ENCODE measurements around the gene PLIN5. TPM values are rescaled to one million over a fixed set of nuclear protein-coding genes. Genes with fewer than 3 reads are reported as not detected.

The PLIN5 gene
- total RNA-seq, 2 donors from 2014 or later, result 4.0 to 4.5 TPM

- TF ChIP-seq, protein P1, sequence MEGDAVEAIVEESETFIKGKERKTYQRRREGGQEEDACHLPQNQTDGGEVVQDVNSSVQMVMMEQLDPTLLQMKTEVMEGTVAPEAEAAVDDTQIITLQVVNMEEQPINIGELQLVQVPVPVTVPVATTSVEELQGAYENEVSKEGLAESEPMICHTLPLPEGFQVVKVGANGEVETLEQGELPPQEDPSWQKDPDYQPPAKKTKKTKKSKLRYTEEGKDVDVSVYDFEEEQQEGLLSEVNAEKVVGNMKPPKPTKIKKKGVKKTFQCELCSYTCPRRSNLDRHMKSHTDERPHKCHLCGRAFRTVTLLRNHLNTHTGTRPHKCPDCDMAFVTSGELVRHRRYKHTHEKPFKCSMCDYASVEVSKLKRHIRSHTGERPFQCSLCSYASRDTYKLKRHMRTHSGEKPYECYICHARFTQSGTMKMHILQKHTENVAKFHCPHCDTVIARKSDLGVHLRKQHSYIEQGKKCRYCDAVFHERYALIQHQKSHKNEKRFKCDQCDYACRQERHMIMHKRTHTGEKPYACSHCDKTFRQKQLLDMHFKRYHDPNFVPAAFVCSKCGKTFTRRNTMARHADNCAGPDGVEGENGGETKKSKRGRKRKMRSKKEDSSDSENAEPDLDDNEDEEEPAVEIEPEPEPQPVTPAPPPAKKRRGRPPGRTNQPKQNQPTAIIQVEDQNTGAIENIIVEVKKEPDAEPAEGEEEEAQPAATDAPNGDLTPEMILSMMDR (IDR thresholded peaks at IDR 0.05), result no peak
- H3K9me3 ChIP-seq, result no peaks in the 10 kb centered on the region
- DNase-seq (ENCODE audit: low spot score), result no peak
- H3K27me3 ChIP-seq (replicated peaks; ENCODE audit: insufficient read depth), result no peaks in the 10 kb centered on the region
- H3K36me3 ChIP-seq, result peaks cover 12% of the 10 kb centered on the region
- no peaks in the 10 kb centered on the region for H3K4me1 ChIP-seq (ENCODE audit: control insufficient read depth in 1 of 2, low read depth in 2 of 2)
- no peak overlapping the region for H3K27ac ChIP-seq
- H3K4me3 ChIP-seq, result no peak overlapping the region
- ATAC-seq (ENCODE audit: insufficient number of reproducible peaks, low FRiP score, low read depth), result no peak
These were observed 31.2 kb downstream of the PLIN5 start for GRCh38 chr19:4503825-4504170.

- H3K4me3 ChIP-seq, result no peak overlapping the region
- no peaks in the 10 kb centered on the region for H3K27me3 ChIP-seq (replicated peaks; ENCODE audit: insufficient read depth)
- no peaks in the 10 kb centered on the region for H3K4me1 ChIP-seq (ENCODE audit: control insufficient read depth in 1 of 2, low read depth in 2 of 2)
- DNase-seq (ENCODE audit: low spot score) (no peak), ATAC-seq (ENCODE audit: insufficient number of reproducible peaks, low FRiP score, low read depth) (no peak)
- H3K27ac ChIP-seq, result no peak overlapping the region
- TF ChIP-seq, protein P1 (IDR thresholded peaks at IDR 0.05), result no peak
- no peaks in the 10 kb centered on the region for H3K9me3 ChIP-seq
- peaks cover 18% of the 10 kb centered on the region for H3K36me3 ChIP-seq
These were observed 31.7 kb downstream of the PLIN5 start for GRCh38 chr19:4503132-4503824.

DNA sequence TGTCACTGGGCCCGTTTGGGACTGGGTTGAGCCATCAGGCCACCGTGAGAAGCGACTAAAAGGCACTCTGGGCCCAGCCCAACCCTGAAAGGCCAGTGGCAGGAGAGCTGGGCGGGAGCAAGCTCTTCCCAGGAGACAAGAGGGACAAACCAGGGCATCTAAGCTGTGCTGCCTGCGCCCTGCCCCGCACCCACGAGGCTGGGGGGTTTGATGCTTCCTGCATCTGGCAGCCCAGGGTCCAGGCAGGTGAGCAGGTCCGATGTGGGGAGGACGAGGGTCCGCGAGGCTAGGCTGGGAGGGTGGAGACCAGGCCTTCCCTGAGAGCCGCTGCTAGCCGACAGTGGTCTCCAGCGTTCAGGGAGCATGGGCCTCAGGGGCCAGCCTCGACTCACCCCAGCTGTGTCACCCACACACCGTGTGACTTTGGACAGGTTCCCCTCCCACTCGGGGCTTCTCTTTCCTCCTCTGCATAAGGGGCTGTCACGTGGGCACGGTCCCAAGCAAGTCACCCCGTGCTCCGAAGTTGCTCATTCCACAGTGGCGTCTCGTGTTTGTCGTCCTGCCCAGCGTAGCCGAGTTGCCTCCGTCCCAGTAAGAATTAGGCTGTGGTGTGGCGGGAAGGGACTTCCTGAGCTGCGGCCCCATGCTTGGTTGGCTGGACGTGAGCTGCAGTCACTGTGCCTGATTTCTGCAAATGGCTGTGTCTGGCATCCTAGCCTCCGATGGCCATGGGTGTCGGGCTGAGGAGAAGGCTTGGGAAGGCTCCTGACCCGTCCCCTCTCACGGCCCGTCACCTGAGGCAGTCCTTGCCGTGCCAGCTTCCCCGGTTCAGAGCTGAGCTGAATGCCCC, 32.5 kb downstream of the PLIN5 start:
- Histone ChIP-seq H3K36me3 (peaks cover 23% of the 10 kb centered on the region), H3K4me1 (ENCODE audit: control insufficient read depth in 1 of 2, low read depth in 2 of 2) (no peaks in the 10 kb centered on the region), H3K27ac (no peak overlapping the region), H3K4me3 (no peak overlapping the region), H3K9me3 (no peaks in the 10 kb centered on the region), H3K27me3 (replicated peaks; ENCODE audit: insufficient read depth) (no peaks in the 10 kb centered on the region)
- TF ChIP-seq, protein P1 (IDR thresholded peaks at IDR 0.05), result no peak
- no peak for ATAC-seq (ENCODE audit: insufficient number of reproducible peaks, low FRiP score, low read depth)
- no peak for DNase-seq (ENCODE audit: low spot score)

DNA sequence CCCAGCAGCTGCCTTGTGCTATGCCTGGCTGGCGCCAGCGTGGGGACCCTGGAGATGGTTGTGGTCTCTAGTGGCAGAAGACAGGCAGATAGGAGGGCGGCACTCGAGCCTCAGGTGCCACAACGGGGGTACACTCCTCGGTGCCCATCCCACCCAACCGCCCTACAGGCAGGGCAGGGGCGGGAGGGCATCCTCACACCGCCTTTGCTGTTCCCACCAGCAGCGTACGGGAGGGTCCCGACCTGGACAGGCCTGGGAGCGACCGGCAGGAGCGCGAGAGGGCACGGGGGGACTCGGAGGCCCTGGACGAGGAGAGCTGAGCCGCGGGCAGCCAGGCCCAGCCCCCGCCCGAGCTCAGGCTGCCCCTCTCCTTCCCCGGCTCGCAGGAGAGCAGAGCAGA, 33.3 kb downstream of the PLIN5 start:
- no peaks in the 10 kb centered on the region for H3K9me3 ChIP-seq
- peaks cover 23% of the 10 kb centered on the region for H3K36me3 ChIP-seq
- TF ChIP-seq, protein P1 (IDR thresholded peaks at IDR 0.05), result no peak
- no peak overlapping the region for H3K27ac ChIP-seq
- H3K27me3 ChIP-seq (replicated peaks; ENCODE audit: insufficient read depth), result no peaks in the 10 kb centered on the region
- no peak for DNase-seq (ENCODE audit: low spot score)
- H3K4me3 ChIP-seq, result no peak overlapping the region
- no peaks in the 10 kb centered on the region for H3K4me1 ChIP-seq (ENCODE audit: control insufficient read depth in 1 of 2, low read depth in 2 of 2)
- no peak for ATAC-seq (ENCODE audit: insufficient number of reproducible peaks, low FRiP score, low read depth)

DNA sequence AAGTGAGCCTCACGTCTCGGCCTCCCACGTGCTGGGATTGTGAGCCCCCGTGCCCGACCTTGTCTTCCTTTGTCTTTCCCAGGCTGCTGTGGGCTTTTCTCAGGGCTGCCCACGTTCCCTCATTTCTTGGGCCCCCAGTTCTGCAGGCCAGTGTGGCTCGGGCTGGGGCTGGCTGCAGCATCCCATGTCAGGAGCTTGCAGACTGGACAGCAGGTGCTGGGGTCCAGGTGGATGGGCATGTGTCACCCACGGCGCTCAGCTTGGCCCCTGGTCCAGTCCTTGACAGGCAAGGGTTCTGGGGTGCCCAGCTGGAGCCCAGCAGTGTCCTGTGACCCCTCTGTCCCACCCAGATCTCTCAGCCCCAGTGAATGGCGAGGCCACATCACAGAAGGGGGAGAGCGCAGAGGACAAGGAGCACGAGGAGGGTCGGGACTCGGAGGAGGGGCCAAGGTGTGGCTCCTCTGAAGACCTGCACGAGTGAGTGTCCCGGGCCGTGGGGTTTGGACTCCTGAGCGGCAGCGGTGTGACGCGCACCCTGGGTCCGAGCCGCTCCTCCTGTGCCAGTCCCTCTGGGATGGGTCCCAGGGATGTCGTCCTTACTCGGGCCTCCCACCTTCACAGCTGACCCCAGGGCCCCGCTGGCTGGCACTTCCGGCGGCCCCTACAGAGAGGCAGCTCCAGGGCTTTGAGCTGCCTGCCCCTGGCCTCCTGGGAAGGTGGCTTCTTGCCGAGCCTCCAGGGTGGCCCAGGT, 34.0 kb downstream of the PLIN5 start:
- Histone ChIP-seq H3K4me1 (ENCODE audit: control insufficient read depth in 1 of 2, low read depth in 2 of 2) (no peaks in the 10 kb centered on the region), H3K4me3 (no peak overlapping the region), H3K27me3 (replicated peaks; ENCODE audit: insufficient read depth) (no peaks in the 10 kb centered on the region), H3K27ac (no peak overlapping the region), H3K9me3 (no peaks in the 10 kb centered on the region), H3K36me3 (peaks cover 23% of the 10 kb centered on the region)
- ATAC-seq (ENCODE audit: insufficient number of reproducible peaks, low FRiP score, low read depth) (no peak), DNase-seq (ENCODE audit: low spot score) (no peak)
- TF ChIP-seq, protein P1 (IDR thresholded peaks at IDR 0.05), result no peak

Data from thoracic aorta (tissue), 2 donors.